ENCODE measurements around the gene SMIM44. TPM values are rescaled to one million over a fixed set of nuclear protein-coding genes. Genes with fewer than 3 reads are reported as not detected.

The SMIM44 gene
- total and polyA plus RNA-seq, 9 of the 15 experiments (the other 6 are each of a cell fraction or from before 2014, with no cell fraction given): not detected

- peak overlapping the region; percentile 78 for H3K4me2 ChIP-seq (ENCODE audit: insufficient read depth, low read length)
- ChIA-PET POLR2A (interaction anchor here (0.6 to 1.9 kb wide), 13 partner anchors 8 to 222 kb away, joined by 3 to 15 read pairs (median 4); partner anchors contain the start of gene TEKTIP1), CTCF (ENCODE audit: low intra/inter-chr PET ratio) (interaction anchor here (0.6 kb wide), 1 partner anchor 47 kb away, joined by 3 read pairs; no protein-coding TSS in a partner anchor)
- H3K4me3 ChIP-seq: no peak overlapping the region
- peak overlapping the region; percentile 49 to 88 for H3K9ac ChIP-seq (ENCODE audit: insufficient read depth in 1 of 2, low read depth in 2 of 2, low read length in 2 of 2)
- peaks cover 12% of the 10 kb centered on the region for H4K20me1 ChIP-seq (replicated peaks; ENCODE audit: control insufficient read depth, insufficient read depth, low read length)
- peaks cover 42% of the 10 kb centered on the region; the same call in 1 of the 3 replicates for H3K36me3 ChIP-seq (ENCODE audit: control insufficient read depth, insufficient read depth, low read length)
- peaks cover 4% of the 10 kb centered on the region for H3K9me1 ChIP-seq (ENCODE audit: control insufficient read depth, insufficient read depth, low read length)
- in situ Hi-C loops (cut with MboI) (no loop called here), intact Hi-C loops (cut with micrococcal nuclease) (loop anchor here (1.0 kb wide), 1 partner anchor 15 kb away; no protein-coding TSS in a partner anchor)
- H3K27me3 ChIP-seq (ENCODE audit: control insufficient read depth in 2 of 2, insufficient read depth in 2 of 2, low read length in 2 of 2): no peaks in the 10 kb centered on the region
- no TSS peak for BruUV-seq (replicated peaks)
- FAIRE-seq (peak; percentile 98), DNase-seq (ENCODE audit: extremely low read depth in 1 of 4, low spot score in 3 of 4) (peak; percentile 86 to 94 (median 90)), ATAC-seq (peak; percentile 97)
- 8% methylated on average over 34 of the region's 37 CpGs for WGBS (ENCODE audit: insufficient coverage, low coverage, missing lambda C conversion rate)
- H2AFZ ChIP-seq (ENCODE audit: low read depth, low read length): peak overlapping the region; percentile 53
- peak overlapping the region; percentile 86 for H3K27ac ChIP-seq (ENCODE audit: extremely low read depth, low read depth, low read length)
- no peaks in the 10 kb centered on the region for H3K9me3 ChIP-seq (replicated peaks; ENCODE audit: control insufficient read depth, insufficient read depth, low read depth, low read length)
- H3K4me1 ChIP-seq (replicated peaks in 1 of 2; ENCODE audit: control insufficient read depth in 2 of 2, insufficient read depth in 2 of 2, low read length in 2 of 2): peaks cover 19 to 76% of the 10 kb centered on the region in 2 experiments
- peaks cover 63% of the 10 kb centered on the region for H3K79me2 ChIP-seq (ENCODE audit: control insufficient read depth, insufficient read depth, low read length)
- TF ChIP-seq ZNF124 (CRISPR knock-in tag; IDR thresholded peaks at IDR 0.05) (no peak), FOXJ3 (CRISPR knock-in tag; IDR thresholded peaks at IDR 0.05) (no peak), BHLHE40 (IDR thresholded peaks at IDR 0.05; ENCODE audit: low read length) (no peak; the same call in 1 of the 2 replicates), ZKSCAN1 (IDR thresholded peaks at IDR 0.05; ENCODE audit: low read depth, low read length) (0 out of 2 replicates have a peak, but pooled peaks have one; percentile 55), E2F3 (CRISPR knock-in tag; IDR thresholded peaks at IDR 0.05) (no peak), NFXL1 (CRISPR knock-in tag; IDR thresholded peaks at IDR 0.05) (peak; percentile 60; the same call in 1 of the 2 replicates), TAF7 (tag; IDR thresholded peaks at IDR 0.05) (no peak), ATF3 (IDR thresholded peaks at IDR 0.05) (peak; percentile 84), ATF3 (CRISPR knock-in tag; conservative IDR thresholded peaks at IDR 0.05) (peak; percentile 86), ZFP30 (CRISPR knock-in tag; IDR thresholded peaks at IDR 0.05; ENCODE audit: borderline replicate concordance) (no peak), MAFG (tag; conservative IDR thresholded peaks at IDR 0.05) (no peak), CBFA2T2 (conservative IDR thresholded peaks at IDR 0.05) (peak; percentile 86), ZNF764 (CRISPR knock-in tag; IDR thresholded peaks at IDR 0.05; ENCODE audit: low read depth) (no peak), RFX1 (IDR thresholded peaks at IDR 0.05) (no peak), HNRNPL (IDR thresholded peaks at IDR 0.05; ENCODE audit: low read depth, low read length) (no peak; the same call in 1 of the 2 replicates)
These were observed 37.2 kb upstream of the SMIM44 start for GRCh38 chr19:3520166-3521103.

All from K562 (cell line).